Right kidney (tissue), 9 donors: Measurements from ENCODE around the gene IL17RA.

Experiments
- DNase-seq: peaks from one replicate; pipeline ENCODE4 v3.0.0-alpha.2; 2016
- long read RNA-seq, 8 donors: transcript quantifications; one replicate each; lab custom pipeline, GENCODE V29; 2026

The IL17RA gene
- long read RNA-seq, donor 1: 0 reads
- long read RNA-seq, donor 2: 0 reads
- long read RNA-seq, donor 3: 0 reads
- long read RNA-seq, donor 4, partial matches to known transcripts: 5 of 11 reads
- long read RNA-seq, donor 4, other reads (novel, unspliced or antisense): 6 of 11 reads
- long read RNA-seq, donor 5: 0 reads
- long read RNA-seq, donor 6, partial matches to known transcripts: 0 of 1 reads
- long read RNA-seq, donor 6, other reads (novel, unspliced or antisense): 0 of 1 reads
- long read RNA-seq, donor 7: 0 reads
- long read RNA-seq, donor 8: 0 reads

- peak; percentile 90 for DNase-seq
Measured at GRCh38 chr22:17084554-17085276, at the start of gene IL17RA. IL17RA (plus strand) TSS chr22:17085000; CDS start chr22:17085092, 92 bp downstream.

GRCh38 chr22:17035246-17035645, 49.6 kb upstream of the IL17RA start:
- DNase-seq: no peak

- DNase-seq: peak; percentile 26
Measured at GRCh38 chr22:17035976-17036841, 48.6 kb upstream of the IL17RA start.

GRCh38 chr22:17036842-17037711, 47.7 kb upstream of the IL17RA start:
- DNase-seq: peak; percentile 21

- DNase-seq: no peak
Measured at GRCh38 chr22:17043521-17043920, 41.3 kb upstream of the IL17RA start.

GRCh38 chr22:17046566-17047348, 38.0 kb upstream of the IL17RA start:
- DNase-seq: no peak

- no peak for DNase-seq
Measured at GRCh38 chr22:17047656-17048055, 37.1 kb upstream of the IL17RA start.

GRCh38 chr22:17056058-17056457, 28.7 kb upstream of the IL17RA start:
- DNase-seq: no peak

GRCh38 chr22:17056807-17057206, 28.0 kb upstream of the IL17RA start:
- no peak for DNase-seq

- peak; percentile 31 for DNase-seq
Measured at GRCh38 chr22:17057959-17058814, 26.6 kb upstream of the IL17RA start.

- DNase-seq: no peak
Measured at GRCh38 chr22:17060126-17060525, 24.7 kb upstream of the IL17RA start.

GRCh38 chr22:17063411-17064106, 21.2 kb upstream of the IL17RA start:
- DNase-seq: no peak

- no peak for DNase-seq
Measured at GRCh38 chr22:17064498-17065100, 20.2 kb upstream of the IL17RA start.

- no peak for DNase-seq
Measured at GRCh38 chr22:17065433-17065832, 19.4 kb upstream of the IL17RA start.

GRCh38 chr22:17072877-17073276, 11.9 kb upstream of the IL17RA start:
- DNase-seq: no peak

- no peak for DNase-seq
Measured at GRCh38 chr22:17074648-17075002, 10.2 kb upstream of the IL17RA start.

GRCh38 chr22:17077255-17077654, 7.5 kb upstream of the IL17RA start:
- DNase-seq: no peak

- no peak for DNase-seq
Measured at GRCh38 chr22:17079572-17079971, 5.2 kb upstream of the IL17RA start.

GRCh38 chr22:17083255-17083654, 1.5 kb upstream of the IL17RA start:
- DNase-seq: no peak
